Left renal cortex interstitium (tissue), 4 donors: Measurements from ENCODE around the gene ENTPD1. TPM values are rescaled to one million over a fixed set of nuclear protein-coding genes. Genes with fewer than 3 reads are reported as not detected.

Source experiments
- DNase-seq, 4 donors: peaks; one replicate each; pipeline ENCODE4 v3.0.0-alpha.2; 2013; ENCODE audit warnings: low read depth in 4 of 4, low spot score in 2 of 4, missing footprints in 1 of 4
- polyA plus RNA-seq, 4 donors: library from polyadenylated mRNA; unstranded; fragments of 120-200 nt; gene quantifications; one replicate each; pipeline ENCODE4 v1.2.1, GENCODE V29; 2013; ENCODE audit not compliant: insufficient read length in 4 of 4

The ENTPD1 gene
- polyA plus RNA-seq, 4 donors, result 18.8 to 26.9 (median 22.6) TPM

- no peak for DNase-seq
Measured at GRCh38 chr10:95821720-95822119, 65.8 kb downstream of the ENTPD1 start.

- no peak for DNase-seq
Measured at GRCh38 chr10:95830044-95830443, 74.1 kb downstream of the ENTPD1 start.

GRCh38 chr10:95831076-95831475, 75.1 kb downstream of the ENTPD1 start:
- no peak for DNase-seq

- no peak for DNase-seq
Measured at GRCh38 chr10:95831515-95831914, 75.6 kb downstream of the ENTPD1 start.

GRCh38 chr10:95832216-95833041, 76.5 kb downstream of the ENTPD1 start:
- DNase-seq, result no peak

- no peak for DNase-seq
Measured at GRCh38 chr10:95833042-95833610, 77.2 kb downstream of the ENTPD1 start.

GRCh38 chr10:95834406-95834805, 78.4 kb downstream of the ENTPD1 start:
- DNase-seq, result no peak

GRCh38 chr10:95835149-95835860, 79.3 kb downstream of the ENTPD1 start:
- DNase-seq, result no peak

- DNase-seq, result no peak
Measured at GRCh38 chr10:95835911-95836310, 79.9 kb downstream of the ENTPD1 start.

- no peak for DNase-seq
Measured at GRCh38 chr10:95836610-95837355, 80.8 kb downstream of the ENTPD1 start.

GRCh38 chr10:95837356-95837776, 81.4 kb downstream of the ENTPD1 start:
- DNase-seq, result no peak

GRCh38 chr10:95837783-95838182, 81.8 kb downstream of the ENTPD1 start:
- DNase-seq, result no peak

GRCh38 chr10:95840121-95840520, 84.2 kb downstream of the ENTPD1 start:
- no peak for DNase-seq

- no peak for DNase-seq
Measured at GRCh38 chr10:95840681-95841080, 84.7 kb downstream of the ENTPD1 start.

GRCh38 chr10:95841661-95842498, 85.9 kb downstream of the ENTPD1 start:
- DNase-seq, result peak in 2 of 4 donors; percentile 52 to 69

- no peak for DNase-seq
Measured at GRCh38 chr10:95845411-95845810, 89.4 kb downstream of the ENTPD1 start.

GRCh38 chr10:95847007-95847406, 91.0 kb downstream of the ENTPD1 start:
- DNase-seq, result no peak

GRCh38 chr10:95848841-95849240, 92.9 kb downstream of the ENTPD1 start:
- DNase-seq, result no peak

GRCh38 chr10:95850791-95851190, 94.8 kb downstream of the ENTPD1 start:
- no peak for DNase-seq
